CD4-positive, alpha-beta T cell treated with Interleukin-4 for 4 hours (primary cell): ENCODE results near the gene N4BP2L1.
"Not testable (repeated sequence)": the region's sequence is repeated elsewhere in the genome, so short reads cannot be mapped to it uniquely, and the experiment has no call there.

ENCODE experiments used
- DNase-seq: peaks from one replicate; pipeline ENCODE4 v3.0.0-alpha.2; 2020

N4BP2L1 gene

GRCh38 chr13:32384702-32385101 is 43.2 kb downstream of the N4BP2L1 start:
- DNase-seq = no peak

- DNase-seq = no peak
Observed at GRCh38 chr13:32383836-32384618, 43.9 kb downstream of the N4BP2L1 start.

- DNase-seq = peak; percentile 44
Observed at GRCh38 chr13:32381539-32381938, 46.4 kb downstream of the N4BP2L1 start.

GRCh38 chr13:32378012-32378411 is 49.9 kb downstream of the N4BP2L1 start:
- no peak for DNase-seq

- DNase-seq = no peak
Observed at GRCh38 chr13:32376642-32377415, 51.1 kb downstream of the N4BP2L1 start.

- no peak for DNase-seq
Observed at GRCh38 chr13:32370805-32371204, 57.1 kb downstream of the N4BP2L1 start.

GRCh38 chr13:32362574-32362973 is 65.4 kb downstream of the N4BP2L1 start:
- DNase-seq = no peak

- DNase-seq = not testable (repeated sequence)
Observed at GRCh38 chr13:32355935-32356334, 72.0 kb downstream of the N4BP2L1 start.

- DNase-seq = no peak
Observed at GRCh38 chr13:32354040-32354439, 73.9 kb downstream of the N4BP2L1 start.

GRCh38 chr13:32350839-32351441 is 77.0 kb downstream of the N4BP2L1 start:
- not testable (repeated sequence) for DNase-seq
